ENCODE data around the gene OXSR1. TPM values are rescaled to one million over a fixed set of nuclear protein-coding genes. Genes with fewer than 3 reads are reported as not detected.
"Not testable (repeated sequence)": the region's sequence is repeated elsewhere in the genome, so short reads cannot be mapped to it uniquely, and the experiment has no call there.

OXSR1 gene
- total RNA-seq, 6 experiments from 2014 or later = 48.5 to 54.3 (median 51.5) TPM

DNA sequence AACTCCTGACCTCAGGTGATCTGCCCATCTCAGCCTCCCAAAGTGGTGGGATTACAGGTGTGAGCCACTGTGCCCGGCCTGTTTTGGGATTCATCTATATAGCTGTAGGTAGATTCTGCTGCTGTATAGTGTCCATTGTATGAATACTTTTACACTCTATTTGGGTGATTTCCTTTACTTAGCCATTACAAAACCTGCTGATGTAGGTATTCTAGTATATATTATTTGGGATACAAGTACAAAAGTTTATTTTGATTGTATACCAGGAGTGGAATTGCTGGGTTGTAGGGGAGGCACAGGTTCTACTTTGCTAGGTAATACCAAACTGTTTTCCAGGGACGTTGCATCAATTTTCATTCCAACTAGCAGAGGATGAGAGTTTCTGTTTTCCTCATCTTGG lies 9.5 kb upstream of the OXSR1 start:
- Mint-ChIP-seq H3K27me3 (ENCODE audit: insufficient read depth) (no peaks in the 10 kb centered on the region), H3K36me3 (ENCODE audit: low read depth) (no peaks in the 10 kb centered on the region), H3K27ac (no peak overlapping the region)

DNA sequence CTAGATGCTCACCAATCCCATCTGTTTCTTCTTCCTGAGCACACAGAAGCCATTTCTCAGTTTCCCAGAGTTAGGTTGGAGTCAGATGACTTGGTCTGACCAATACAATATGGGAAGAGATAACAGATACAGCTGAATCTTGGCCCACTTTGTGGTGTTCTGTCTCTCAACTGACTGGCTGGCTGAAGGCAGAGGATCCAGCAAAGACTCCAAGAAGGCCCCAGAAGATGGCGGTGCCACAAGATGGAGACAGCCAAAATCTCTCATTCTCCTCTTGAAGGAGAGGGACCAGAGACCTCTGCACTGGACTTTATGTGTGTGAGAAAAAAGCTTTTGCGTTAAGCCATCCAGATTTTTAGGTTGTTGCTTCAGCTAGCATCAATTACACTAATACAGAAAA lies 8.2 kb upstream of the OXSR1 start:
- no peaks in the 10 kb centered on the region for H3K9me3 Mint-ChIP-seq
- H3K4me1 Mint-ChIP-seq (ENCODE audit: low read depth) = peaks cover 24% of the 10 kb centered on the region
- no peaks in the 10 kb centered on the region for H3K36me3 Mint-ChIP-seq (ENCODE audit: low read depth)

More for the DNA sequence above, 9.5 kb upstream of the OXSR1 start:
- Mint-ChIP-seq H3K9me3 (no peaks in the 10 kb centered on the region), H3K4me3 (no peak overlapping the region), H3K4me1 (ENCODE audit: low read depth) (peaks cover 37% of the 10 kb centered on the region)
- TF ChIP-seq, protein P1, sequence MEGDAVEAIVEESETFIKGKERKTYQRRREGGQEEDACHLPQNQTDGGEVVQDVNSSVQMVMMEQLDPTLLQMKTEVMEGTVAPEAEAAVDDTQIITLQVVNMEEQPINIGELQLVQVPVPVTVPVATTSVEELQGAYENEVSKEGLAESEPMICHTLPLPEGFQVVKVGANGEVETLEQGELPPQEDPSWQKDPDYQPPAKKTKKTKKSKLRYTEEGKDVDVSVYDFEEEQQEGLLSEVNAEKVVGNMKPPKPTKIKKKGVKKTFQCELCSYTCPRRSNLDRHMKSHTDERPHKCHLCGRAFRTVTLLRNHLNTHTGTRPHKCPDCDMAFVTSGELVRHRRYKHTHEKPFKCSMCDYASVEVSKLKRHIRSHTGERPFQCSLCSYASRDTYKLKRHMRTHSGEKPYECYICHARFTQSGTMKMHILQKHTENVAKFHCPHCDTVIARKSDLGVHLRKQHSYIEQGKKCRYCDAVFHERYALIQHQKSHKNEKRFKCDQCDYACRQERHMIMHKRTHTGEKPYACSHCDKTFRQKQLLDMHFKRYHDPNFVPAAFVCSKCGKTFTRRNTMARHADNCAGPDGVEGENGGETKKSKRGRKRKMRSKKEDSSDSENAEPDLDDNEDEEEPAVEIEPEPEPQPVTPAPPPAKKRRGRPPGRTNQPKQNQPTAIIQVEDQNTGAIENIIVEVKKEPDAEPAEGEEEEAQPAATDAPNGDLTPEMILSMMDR (IDR thresholded peaks at IDR 0.05) = no peak
- DNase-seq = no peak

DNA sequence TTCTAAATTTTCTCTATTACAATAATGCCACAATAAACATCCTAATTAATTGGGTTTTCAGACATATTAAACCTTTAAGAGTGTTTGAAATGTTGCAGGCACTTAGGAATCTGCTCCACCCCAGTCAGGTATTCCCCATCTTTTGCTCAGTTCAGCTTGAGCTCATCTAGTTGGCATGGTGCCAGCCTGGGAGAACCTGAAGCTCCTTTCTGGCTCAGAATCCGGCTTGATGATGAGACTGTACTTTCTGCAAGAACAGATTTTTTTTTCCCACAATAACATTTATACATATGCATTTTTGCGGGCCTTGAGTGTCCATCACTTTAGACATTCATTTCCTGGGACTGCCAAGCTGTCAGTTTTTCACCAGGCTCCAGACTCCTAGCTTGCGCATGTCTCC lies 7.7 kb upstream of the OXSR1 start:
- Mint-ChIP-seq H3K4me1 (ENCODE audit: low read depth) (peaks cover 21% of the 10 kb centered on the region), H3K27ac (no peak overlapping the region), H3K9me3 (no peaks in the 10 kb centered on the region), H3K4me3 (no peak overlapping the region), H3K27me3 (ENCODE audit: insufficient read depth) (no peaks in the 10 kb centered on the region), H3K36me3 (ENCODE audit: low read depth) (no peaks in the 10 kb centered on the region)
- DNase-seq = no peak
- TF ChIP-seq, protein P1 (IDR thresholded peaks at IDR 0.05) = no peak

More for the DNA sequence above, 8.2 kb upstream of the OXSR1 start:
- TF ChIP-seq, protein P1 (IDR thresholded peaks at IDR 0.05) = no peak
- no peak for DNase-seq
- H3K27me3 Mint-ChIP-seq (ENCODE audit: insufficient read depth) = no peaks in the 10 kb centered on the region
- H3K4me3 Mint-ChIP-seq = no peak overlapping the region
- no peak overlapping the region for H3K27ac Mint-ChIP-seq

DNA sequence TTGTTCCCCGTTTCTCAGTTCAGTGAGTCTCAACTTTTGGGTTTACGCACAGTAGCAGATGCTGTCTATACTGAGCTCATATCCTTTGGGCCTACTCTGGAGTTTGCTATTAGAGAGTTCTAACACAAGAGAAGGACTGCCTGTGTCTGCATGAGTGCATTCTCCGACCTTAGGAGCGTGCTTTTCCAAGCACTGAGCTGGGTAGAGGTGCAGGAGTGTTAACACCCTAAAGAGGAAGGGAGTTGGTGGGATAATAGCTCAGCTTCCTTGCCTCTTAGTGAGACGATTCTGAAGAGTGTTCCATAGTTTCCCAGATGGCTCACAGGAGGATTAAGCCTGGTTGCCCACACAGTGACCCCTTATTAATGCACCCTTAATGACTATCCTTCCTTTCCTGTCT lies 6.9 kb upstream of the OXSR1 start:
- no peaks in the 10 kb centered on the region for H3K9me3 Mint-ChIP-seq
- H3K27ac Mint-ChIP-seq = no peak overlapping the region
- H3K36me3 Mint-ChIP-seq (ENCODE audit: low read depth) = no peaks in the 10 kb centered on the region
- peaks cover 13% of the 10 kb centered on the region for H3K4me1 Mint-ChIP-seq (ENCODE audit: low read depth)
- TF ChIP-seq, protein P1 (IDR thresholded peaks at IDR 0.05) = no peak
- H3K27me3 Mint-ChIP-seq (ENCODE audit: insufficient read depth) = no peaks in the 10 kb centered on the region
- no peak overlapping the region for H3K4me3 Mint-ChIP-seq
- no peak for DNase-seq

DNA sequence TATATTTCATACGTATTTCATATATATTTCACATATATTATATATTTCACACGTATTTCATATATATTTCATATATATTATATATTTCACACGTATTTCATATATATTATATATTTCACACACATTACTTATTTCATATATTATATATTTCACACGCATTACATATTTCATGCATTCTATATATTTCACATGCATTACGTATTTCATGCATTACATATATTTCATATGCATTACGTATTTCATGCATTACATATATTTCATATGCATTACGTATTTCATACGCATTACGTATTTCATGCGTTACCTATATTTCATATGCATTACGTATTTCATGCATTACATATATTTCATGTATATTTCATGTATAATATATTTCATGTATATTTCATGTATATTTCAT lies 4.6 kb upstream of the OXSR1 start:
- H3K9me3 Mint-ChIP-seq; H3K4me1 Mint-ChIP-seq (ENCODE audit: low read depth); H3K27me3 Mint-ChIP-seq (ENCODE audit: insufficient read depth); H3K4me3 Mint-ChIP-seq; H3K36me3 Mint-ChIP-seq (ENCODE audit: low read depth); H3K27ac Mint-ChIP-seq; DNase-seq: not testable (repeated sequence)

DNA sequence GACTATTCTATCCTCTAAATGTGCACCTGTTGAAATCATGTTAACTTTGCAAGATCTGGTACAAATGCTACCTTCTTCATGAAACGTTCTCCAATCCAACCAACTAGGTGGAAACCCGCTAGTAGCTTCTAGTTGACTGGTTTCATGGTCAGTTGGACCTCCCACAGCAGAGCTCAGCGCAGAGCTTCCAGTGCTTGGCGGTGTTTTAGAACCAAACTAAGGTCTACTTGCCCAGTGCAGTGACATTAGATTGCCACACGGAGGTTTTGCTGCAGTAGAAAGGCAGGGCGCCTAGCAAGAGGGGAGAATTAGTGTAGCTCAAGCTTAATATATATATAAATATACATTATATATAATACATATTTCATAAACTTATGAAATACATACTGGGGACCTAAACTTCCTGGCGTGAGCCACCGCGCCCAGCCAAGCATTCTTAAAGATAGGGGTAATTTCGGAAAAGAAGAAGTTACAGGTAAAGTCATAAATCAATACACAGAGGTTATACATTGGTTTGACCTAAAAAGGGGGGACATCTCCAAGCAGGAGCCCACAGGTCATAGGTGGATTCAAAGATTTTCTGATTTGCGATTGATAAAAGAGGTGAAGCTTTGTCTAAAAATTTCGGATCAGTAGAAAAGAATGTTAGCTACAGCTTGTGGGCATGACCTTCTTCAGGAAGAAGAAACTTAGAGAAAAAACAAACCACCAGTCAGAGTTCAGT lies 2.1 kb upstream of the OXSR1 start:
- H3K4me1 Mint-ChIP-seq (ENCODE audit: low read depth) = peaks cover 30% of the 10 kb centered on the region
- peaks cover 3% of the 10 kb centered on the region; the same call in 1 of the 2 replicates for H3K9me3 Mint-ChIP-seq
- H3K27ac Mint-ChIP-seq = no peak overlapping the region
- H3K4me3 Mint-ChIP-seq = 0 out of 2 replicates have a peak overlapping the region, but pooled peaks have one; percentile 95
- H3K27me3 Mint-ChIP-seq (ENCODE audit: insufficient read depth) = peaks cover 4% of the 10 kb centered on the region; the same call in 1 of the 2 replicates
- TF ChIP-seq, protein P1 (IDR thresholded peaks at IDR 0.05) = peak; percentile 49
- peaks cover 21% of the 10 kb centered on the region for H3K36me3 Mint-ChIP-seq (ENCODE audit: low read depth)
- no peak for DNase-seq

All from HFFc6 (cell line).